Measurements from ENCODE around the gene ESRRG. TPM values are rescaled to one million over a fixed set of nuclear protein-coding genes. Genes with fewer than 3 reads are reported as not detected.
A peak's percentile ranks its signal among the peaks of the same experiment; 100 is the strongest.

Gene ESRRG
- total RNA-seq, 1 donor from 2014 or later: 6.0 TPM

DNA sequence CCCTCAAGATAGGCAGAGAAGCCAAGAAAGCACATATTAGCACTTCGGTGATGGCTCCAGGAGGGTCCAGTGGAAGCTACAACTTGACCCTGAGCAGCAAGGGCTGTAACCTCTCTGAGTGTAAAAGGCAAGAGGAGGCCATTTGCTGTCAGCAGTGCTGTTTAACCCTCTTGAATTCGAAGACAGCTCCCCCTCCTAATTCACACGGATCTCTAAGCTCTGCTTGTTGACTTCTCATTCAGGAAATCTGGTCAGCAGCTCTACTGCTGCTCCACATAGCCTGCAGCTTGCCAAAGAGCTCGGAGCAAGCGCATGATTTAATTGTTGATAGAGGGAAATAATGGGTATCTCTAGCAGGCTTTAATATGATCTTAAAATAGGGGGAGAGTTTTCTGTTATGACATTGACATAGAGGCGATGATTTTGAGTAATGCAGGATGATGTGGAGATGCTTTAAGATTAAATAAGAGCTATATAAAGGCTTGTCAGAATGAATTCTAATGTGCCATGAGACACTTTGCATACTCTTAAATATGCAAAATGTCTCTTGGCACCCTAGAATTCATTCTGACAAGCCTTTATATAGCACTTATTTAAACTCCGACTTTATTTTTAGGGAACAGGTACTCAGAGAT is 220.6 kb downstream of the ESRRG start:
- DNase-seq (ENCODE audit: low read depth): no peak

DNA sequence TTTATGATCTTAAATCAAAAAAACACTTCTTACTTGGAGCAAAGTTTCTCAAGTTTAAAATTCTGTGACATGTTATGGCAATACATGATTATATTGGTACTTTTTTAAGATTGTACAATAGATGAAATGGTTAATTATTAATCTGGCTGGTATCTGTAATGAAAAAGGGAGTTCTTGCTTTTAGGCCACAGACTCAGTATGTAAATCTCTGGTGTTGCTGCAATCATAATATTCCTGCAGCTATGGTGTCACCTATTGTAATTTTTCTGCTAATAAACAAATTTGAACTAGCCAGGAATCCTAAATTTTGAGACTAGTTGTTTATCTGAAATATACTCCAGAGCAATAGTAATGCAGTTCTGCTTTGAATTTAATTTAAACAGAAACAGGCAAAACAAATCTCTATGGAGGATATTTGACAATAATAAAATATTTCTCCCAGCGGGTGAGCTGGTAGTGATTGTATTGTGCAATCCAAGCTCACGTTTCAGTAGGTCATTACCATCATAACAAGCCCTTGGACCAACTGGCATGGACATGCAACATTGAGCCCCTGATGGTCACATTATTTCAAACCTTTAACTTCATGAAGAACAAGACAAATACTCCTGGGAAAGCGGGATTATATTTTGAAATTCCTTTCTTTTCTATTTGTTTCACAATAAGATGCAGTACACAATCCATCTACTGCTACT is 222.8 kb downstream of the ESRRG start:
- DNase-seq (ENCODE audit: low read depth): peak; percentile 66

GRCh38 chr1:216499581-216500272 is 223.5 kb downstream of the ESRRG start:
- DNase-seq (ENCODE audit: low read depth): peak; percentile 48

DNA sequence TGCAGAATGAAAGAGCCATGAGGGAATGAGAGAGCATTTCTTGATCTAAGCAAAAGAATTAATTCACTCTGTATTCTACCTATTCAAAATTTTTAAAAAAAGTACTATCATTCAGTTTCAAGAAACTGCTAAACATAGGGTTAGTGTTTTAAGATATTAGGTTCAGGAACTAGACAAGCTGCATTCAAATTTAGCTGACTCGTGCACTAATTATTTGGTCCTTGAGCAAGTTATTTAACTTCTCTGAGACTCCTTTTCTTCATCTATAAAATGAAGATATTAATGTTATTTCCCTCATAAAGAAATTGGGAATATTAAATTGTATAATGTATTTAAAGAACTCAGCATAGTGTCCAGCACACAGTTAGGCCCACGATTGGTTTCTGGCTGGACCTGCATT is 225.0 kb downstream of the ESRRG start:
- peak; percentile 3 for DNase-seq (ENCODE audit: low read depth)

DNA sequence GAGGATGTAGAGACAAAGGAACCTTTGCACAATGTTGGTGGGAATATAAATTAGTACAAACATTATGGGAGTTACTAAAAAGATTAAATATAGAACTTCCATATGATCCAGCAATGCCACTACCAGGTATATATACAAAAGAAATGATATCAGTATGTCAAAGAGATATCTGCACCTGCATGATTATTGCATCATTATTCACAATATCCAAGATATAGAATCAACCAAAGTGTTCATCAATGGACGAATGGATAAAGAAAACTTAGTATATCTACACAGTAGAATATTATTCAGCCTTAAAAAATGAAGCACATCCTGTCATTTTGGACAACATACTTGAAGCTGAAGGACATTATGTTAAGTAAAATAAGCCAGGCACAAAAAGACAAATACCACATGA is 238.2 kb downstream of the ESRRG start:
- no peak for DNase-seq (ENCODE audit: low read depth)

DNA sequence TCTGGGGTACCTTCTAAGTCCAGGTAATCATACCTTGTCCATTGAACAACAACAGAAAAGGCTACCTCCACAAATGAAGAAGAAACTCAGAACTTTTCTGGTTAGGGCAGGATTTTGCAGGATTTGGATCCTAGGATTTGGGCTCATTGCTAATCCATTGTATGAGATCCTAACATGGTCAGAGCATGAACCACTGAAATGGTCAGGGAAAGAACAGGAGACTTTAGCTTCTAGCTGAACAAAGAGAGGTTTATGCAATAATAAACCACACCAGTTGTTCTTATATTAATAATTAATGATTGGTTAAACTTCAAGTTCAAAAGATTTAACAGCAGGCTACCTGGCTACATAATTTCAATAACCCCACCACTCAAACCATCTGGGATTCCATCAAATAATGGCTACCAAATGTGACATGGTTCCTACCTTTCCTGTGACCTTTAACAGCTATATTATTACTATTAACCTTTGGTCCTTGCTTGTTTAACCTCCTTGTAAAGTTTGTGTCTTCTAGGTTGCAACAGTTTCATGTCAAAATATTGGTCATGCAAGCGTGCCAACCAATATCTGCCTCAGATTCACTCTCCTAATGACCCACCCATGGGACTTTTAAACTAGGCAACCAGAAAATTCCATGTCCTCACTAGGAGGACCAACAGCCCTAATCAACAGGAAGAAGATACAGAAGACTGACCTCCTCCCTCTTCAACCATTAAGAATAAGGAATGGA is 239.4 kb downstream of the ESRRG start:
- DNase-seq (ENCODE audit: low read depth): no peak

- DNase-seq (ENCODE audit: low read depth): no peak
These were observed 240.6 kb downstream of the ESRRG start for GRCh38 chr1:216482620-216483019.

DNA sequence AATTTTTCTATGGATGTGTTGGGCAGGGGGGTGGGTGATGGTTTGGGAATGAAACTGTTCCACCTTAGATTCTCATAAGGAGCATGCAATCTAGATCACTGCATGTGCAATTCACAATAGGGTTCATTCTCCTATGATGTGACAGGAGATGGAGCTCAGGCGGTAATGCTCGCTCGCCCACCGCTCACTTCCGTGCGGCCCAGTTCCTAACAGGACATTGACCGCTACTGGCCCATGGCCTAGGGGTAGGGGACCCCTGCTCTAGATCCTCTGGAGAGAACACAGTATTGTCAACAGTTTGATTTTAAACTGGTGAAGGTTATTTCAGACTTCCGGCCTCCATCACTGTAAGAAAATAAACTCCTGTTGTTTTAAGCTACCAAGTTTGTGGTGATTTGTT is 245.0 kb downstream of the ESRRG start:
- DNase-seq (ENCODE audit: low read depth): no peak

GRCh38 chr1:216476341-216476740 is 246.9 kb downstream of the ESRRG start:
- no peak for DNase-seq (ENCODE audit: low read depth)

- no peak for DNase-seq (ENCODE audit: low read depth)
These were observed 247.5 kb downstream of the ESRRG start for GRCh38 chr1:216475659-216476276.

DNA sequence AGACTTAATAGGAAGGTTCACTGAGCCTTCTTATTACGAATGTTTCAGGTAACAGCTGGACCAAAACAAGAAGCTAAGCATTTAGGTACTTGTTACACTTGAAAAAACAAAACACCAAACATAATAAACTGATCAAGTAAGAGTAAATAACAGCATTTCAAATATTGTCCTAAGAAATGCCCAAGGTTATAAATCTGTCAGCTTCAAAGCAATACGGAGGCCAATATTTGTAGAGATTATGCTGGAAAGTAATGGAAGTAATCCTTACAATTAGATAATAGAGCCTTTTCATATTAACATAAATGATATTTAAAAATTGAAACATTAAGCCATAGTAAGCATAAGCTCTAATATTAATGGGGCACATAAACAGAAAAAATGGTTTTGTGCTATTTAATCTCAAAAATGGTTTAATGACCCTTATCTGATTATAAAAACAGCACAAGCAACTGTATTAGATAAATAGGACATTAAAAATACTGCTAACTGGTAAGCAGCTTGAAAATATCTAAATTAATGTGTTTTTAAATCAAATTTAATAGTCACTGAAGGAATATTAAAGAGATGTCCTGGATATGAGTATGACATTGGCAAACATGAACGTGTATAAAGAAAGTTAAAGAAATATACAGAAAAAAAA is 256.9 kb downstream of the ESRRG start:
- no peak for DNase-seq (ENCODE audit: low read depth)

- peak; percentile 36 for DNase-seq (ENCODE audit: low read depth)
These were observed 258.7 kb downstream of the ESRRG start for GRCh38 chr1:216464489-216464888.

- DNase-seq (ENCODE audit: low read depth): peak; percentile 11
These were observed 261.0 kb downstream of the ESRRG start for GRCh38 chr1:216462066-216462775.

DNA sequence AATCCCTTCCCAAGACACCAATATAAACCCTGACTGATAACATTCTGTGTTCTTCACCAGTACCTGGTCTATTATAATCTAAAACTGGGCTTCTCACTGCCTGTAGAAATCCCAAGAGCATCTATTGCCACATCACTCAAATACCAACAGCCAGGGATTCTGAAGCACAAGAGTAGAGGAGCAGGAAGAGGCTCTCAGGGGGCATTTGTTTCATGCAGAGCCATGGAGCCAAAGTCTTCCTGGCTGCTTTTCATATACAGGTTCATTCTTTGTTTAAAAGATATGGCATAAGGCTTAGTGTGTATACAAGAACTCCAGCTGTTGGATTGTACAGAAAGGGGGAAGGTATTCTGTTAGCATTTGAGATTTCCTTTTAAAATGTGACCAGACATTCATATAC is 261.8 kb downstream of the ESRRG start:
- no peak for DNase-seq (ENCODE audit: low read depth)

DNA sequence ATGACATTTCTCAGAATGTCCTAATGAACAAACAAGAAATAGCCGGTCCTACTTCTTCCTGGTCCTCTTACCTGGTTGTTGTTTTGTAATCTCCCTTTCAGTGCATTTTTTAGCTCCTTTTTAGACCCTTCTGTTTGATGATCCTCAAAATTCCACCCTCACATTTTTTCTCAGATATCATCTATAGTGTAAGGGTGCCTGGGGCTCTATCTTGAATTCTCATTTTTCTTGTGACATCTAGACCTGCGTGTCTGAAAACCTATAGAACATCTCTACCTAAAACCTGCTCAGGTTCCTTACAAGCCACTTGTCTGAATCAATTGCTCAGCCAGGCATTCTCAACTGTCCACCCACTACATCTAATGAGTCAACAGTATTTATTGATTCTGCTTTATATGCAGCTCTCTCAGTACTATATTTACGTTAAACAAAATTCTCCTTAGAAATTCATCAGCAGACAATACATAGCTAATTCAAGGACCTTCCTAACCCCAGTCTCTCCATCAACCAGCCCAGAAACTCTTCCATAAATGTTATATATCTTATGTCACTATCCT is 263.5 kb downstream of the ESRRG start:
- no peak for DNase-seq (ENCODE audit: low read depth)

DNA sequence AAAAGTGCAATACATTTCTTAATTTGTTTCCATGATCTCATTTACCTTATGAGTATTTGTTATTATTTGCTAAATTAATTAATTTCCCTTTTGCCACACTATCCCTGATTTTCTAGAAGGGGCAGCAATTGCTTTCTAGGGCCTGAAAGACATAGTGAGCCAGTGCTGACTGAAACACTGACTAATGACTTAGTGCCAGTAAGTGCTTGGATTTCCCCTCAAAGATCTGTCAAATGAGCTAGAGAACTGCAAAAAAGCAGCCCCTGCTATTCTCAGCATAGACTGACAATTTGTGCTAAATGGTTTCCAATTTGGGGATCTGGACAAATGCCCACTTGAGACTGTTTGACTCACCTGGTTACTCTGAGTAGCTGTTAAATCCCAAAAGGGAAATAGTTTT is 264.4 kb downstream of the ESRRG start:
- DNase-seq (ENCODE audit: low read depth): no peak

DNA sequence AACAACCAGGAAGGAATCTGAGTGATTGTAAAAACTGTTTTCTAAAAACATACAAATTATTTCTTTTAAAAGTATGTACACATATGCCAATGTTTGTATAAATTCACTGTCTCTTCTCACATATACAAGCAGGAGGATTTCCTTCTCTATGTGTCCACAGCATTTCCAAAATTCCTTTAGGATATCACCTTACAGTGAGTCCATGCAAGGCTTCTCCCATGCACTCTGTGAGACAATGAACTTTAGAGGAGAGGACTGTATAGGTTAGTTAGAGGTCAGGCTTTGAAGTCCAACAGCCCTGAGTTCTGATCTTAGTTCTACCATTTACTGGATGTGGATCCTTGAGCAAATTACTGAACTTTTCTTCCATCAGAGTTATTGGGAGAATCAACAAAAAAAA is 265.9 kb downstream of the ESRRG start:
- no peak for DNase-seq (ENCODE audit: low read depth)

GRCh38 chr1:216456682-216457081 is 266.5 kb downstream of the ESRRG start:
- peak; percentile 53 for DNase-seq (ENCODE audit: low read depth)

DNA sequence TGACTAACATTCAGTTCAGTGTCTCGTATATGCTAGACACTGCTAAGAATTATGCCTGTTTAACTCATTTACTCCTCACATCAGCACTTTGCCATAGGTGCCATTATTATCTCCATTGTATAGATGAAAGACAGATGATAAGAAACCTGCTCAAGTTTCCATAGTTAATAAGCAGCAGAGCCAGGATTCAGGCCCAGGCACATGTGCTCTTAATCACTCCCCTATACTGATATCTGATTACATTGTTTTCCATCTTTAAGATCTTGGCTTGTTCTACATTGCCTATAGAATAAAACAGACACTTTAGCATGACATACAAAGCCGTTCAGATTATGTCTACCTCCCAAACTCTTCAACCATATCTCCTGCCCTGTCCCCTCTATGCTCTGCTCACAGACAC is 269.5 kb downstream of the ESRRG start:
- DNase-seq (ENCODE audit: low read depth): no peak
